NCI-H2081 treated with DMSO at 0.1 percent for 48 hours (cell line): ENCODE data around the gene TEK.

ENCODE experiments used
- DNase-seq: peaks from one replicate; lab custom pipeline; 2025; lab: John Stamatoyannopoulos, UW

TEK gene

GRCh38 chr9:27179245-27179865, 70.3 kb downstream of the TEK start:
- DNase-seq = no peak

GRCh38 chr9:27181381-27181780, 72.4 kb downstream of the TEK start:
- no peak for DNase-seq

GRCh38 chr9:27182421-27182820, 73.4 kb downstream of the TEK start:
- no peak for DNase-seq

- no peak for DNase-seq
These were observed 74.1 kb downstream of the TEK start for GRCh38 chr9:27183131-27183530.

GRCh38 chr9:27183701-27184100, 74.7 kb downstream of the TEK start:
- no peak for DNase-seq

- no peak for DNase-seq
These were observed 75.7 kb downstream of the TEK start for GRCh38 chr9:27184556-27185351.

- DNase-seq = no peak
These were observed 79.4 kb downstream of the TEK start for GRCh38 chr9:27188426-27188825.

GRCh38 chr9:27189426-27189825, 80.4 kb downstream of the TEK start:
- no peak for DNase-seq

GRCh38 chr9:27192291-27192960, 83.4 kb downstream of the TEK start:
- DNase-seq = no peak

GRCh38 chr9:27193886-27194285, 84.9 kb downstream of the TEK start:
- DNase-seq = no peak

- no peak for DNase-seq
These were observed 85.5 kb downstream of the TEK start for GRCh38 chr9:27194401-27195091.

- no peak for DNase-seq
These were observed 86.2 kb downstream of the TEK start for GRCh38 chr9:27195191-27195590.

GRCh38 chr9:27196383-27196782, 87.4 kb downstream of the TEK start:
- DNase-seq = no peak

GRCh38 chr9:27198190-27198589, 89.2 kb downstream of the TEK start:
- DNase-seq = no peak

- no peak for DNase-seq
These were observed 93.0 kb downstream of the TEK start for GRCh38 chr9:27202056-27202455.

GRCh38 chr9:27203783-27204182, 94.8 kb downstream of the TEK start:
- DNase-seq = no peak

- no peak for DNase-seq
These were observed 95.6 kb downstream of the TEK start for GRCh38 chr9:27204578-27204977.

- no peak for DNase-seq
These were observed 96.2 kb downstream of the TEK start for GRCh38 chr9:27205198-27205597.

- no peak for DNase-seq
These were observed 97.0 kb downstream of the TEK start for GRCh38 chr9:27206041-27206440.

- no peak for DNase-seq
These were observed 100.0 kb downstream of the TEK start for GRCh38 chr9:27209034-27209433.

GRCh38 chr9:27210588-27210987, 101.6 kb downstream of the TEK start:
- DNase-seq = no peak

- no peak for DNase-seq
These were observed 103.2 kb downstream of the TEK start for GRCh38 chr9:27212191-27212590.

GRCh38 chr9:27212621-27213020, 103.6 kb downstream of the TEK start:
- no peak for DNase-seq
